Gastroesophageal sphincter (tissue), 4 donors: Measurements from ENCODE around the gene MR1. TPM values are rescaled to one million over a fixed set of nuclear protein-coding genes. Genes with fewer than 3 reads are reported as not detected.

Experiments
- ATAC-seq: fragments of 150-250 bp; one replicate; pipeline ENCODE4 v1.9.1; 2016; ENCODE audit warnings: mild to moderate bottlenecking, moderate library complexity
- H3K27ac ChIP-seq, 4 donors: fragments of 200-600 bp; sonication (generic) in 3 of 4; 1 replicate in 3 of 4; 2 replicates in 1 of 4; pipeline ENCODE4 v1.5.1; 2016 to 2019
- H3K27me3 ChIP-seq: fragments of 200-600 bp; sonication (generic); one replicate; pipeline ENCODE4 v1.5.1; 2019
- H3K36me3 ChIP-seq, 2 donors: fragments of 200-600 bp; sonication (generic); one replicate each; pipeline ENCODE4 v1.5.1; 2019; ENCODE audit warnings: control low read depth in 1 of 2
- H3K4me1 ChIP-seq, 3 donors: fragments of 200-600 bp; sonication (generic); 1 replicate in 2 of 3; 2 replicates in 1 of 3; pipeline ENCODE4 v1.5.1; 2016 to 2019; ENCODE audit warnings: control low read depth in 2 of 3
- H3K4me3 ChIP-seq, 2 donors: fragments of 200-600 bp; sonication (generic); one replicate each; pipeline ENCODE4 v1.5.1; 2019; ENCODE audit warnings: mild to moderate bottlenecking in 1 of 2, moderate library complexity in 1 of 2
- H3K9me3 ChIP-seq, 3 donors: fragments of 200-600 bp; sonication (generic); one replicate each; pipeline ENCODE4 v1.5.1; 2017 to 2019; ENCODE audit warnings: control low read depth in 2 of 3
- EP300 ChIP-seq: sonication (generic); formaldehyde crosslinking; IDR thresholded peaks from one replicate; pipeline ENCODE4 v1.6.1; 2017; ENCODE audit warnings: antibody characterized with exemption, mild to moderate bottlenecking
- POLR2A ChIP-seq, 2 donors: fragments of 450-650 bp; IDR thresholded peaks; one replicate each; pipeline ENCODE4 v1.6.1; 2017; ENCODE audit warnings: antibody characterized with exemption in 2 of 2, mild to moderate bottlenecking in 2 of 2, moderate library complexity in 1 of 2
- POLR2AphosphoS5 ChIP-seq: sonication (generic); formaldehyde crosslinking; IDR thresholded peaks from one replicate; pipeline ENCODE4 v1.6.1; 2017; ENCODE audit warnings: antibody characterized with exemption
- WGBS, 2 donors: methylation state at CpG; one replicate each; pipeline ENCODE4 v1.1.5; 2018; ENCODE audit warnings: low coverage in 1 of 2; 5-methylcytosine and 5-hydroxymethylcytosine counted together
- total RNA-seq, 4 donors: library from RNA; depleted of rRNA; stranded (reverse); fragments of >200 nt; gene quantifications; one replicate each; pipeline ENCODE4 v1.1.0, GENCODE V29; 2016
- TF ChIP-seq, protein P1 (sequence below), 4 experiments: fragments of 200-600 bp in 2 of 4; fragments of 450-650 bp in 2 of 4; sonication (generic) in 1 of 4; IDR thresholded peaks; one replicate each; pipeline ENCODE4 v1.5.1; 2017 to 2019; ENCODE audit warnings: antibody characterized with exemption in 4 of 4, mild to moderate bottlenecking in 2 of 4, moderate library complexity in 2 of 4

Gene MR1
- total RNA-seq, result 10 to 100 TPM; 15.3 to 19.8 (median 18.2) TPM

DNA sequence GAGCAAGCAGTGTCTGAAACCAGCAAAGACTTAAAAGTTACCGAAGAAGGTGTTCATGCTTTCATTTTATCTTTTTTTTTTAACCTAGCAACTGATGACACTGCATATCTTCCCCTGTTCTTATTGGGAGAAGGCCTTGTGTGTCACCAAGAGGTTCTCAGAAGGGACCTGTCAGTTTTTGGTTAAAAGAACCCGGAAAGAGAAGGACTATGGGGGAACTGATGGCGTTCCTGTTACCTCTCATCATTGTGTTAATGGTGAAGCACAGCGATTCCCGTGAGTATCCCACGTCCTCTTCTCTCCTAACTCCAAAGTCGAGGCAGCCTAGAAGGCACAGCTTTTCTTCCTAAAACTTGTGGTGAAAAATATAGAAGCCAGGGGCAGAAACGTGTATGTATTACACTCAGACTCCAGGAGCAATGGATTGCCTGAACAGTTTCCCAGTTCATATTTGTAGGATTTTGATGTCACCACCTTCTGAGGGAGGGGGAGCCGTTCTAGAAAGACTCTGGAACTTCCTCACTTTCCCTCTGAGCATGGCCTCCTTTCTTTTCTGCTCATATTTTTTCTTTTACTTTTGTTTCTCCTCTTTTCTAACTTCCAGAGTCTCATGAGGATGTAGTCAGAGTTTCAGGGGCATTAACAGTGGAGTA lies at the start of gene MR1:
Gene MR1 (plus strand): TSS at position 185 of the 653 bp plus-strand sequence. CDS start 25 bp downstream, at position 210.
- Histone ChIP-seq H3K36me3 (peaks cover 0 to 2% of the 10 kb centered on the region in 2 donors), H3K9me3 (no peaks in the 10 kb centered on the region), H3K4me1 (peaks cover 6 to 42% (median 10%) of the 10 kb centered on the region in 3 donors), H3K27ac (peak within 1 kb of the TSS; percentile 89 to 100 (median 90)), H3K4me3 (peak within 1 kb of the TSS; percentile 58 to 98), H3K27me3 (no peaks in the 10 kb centered on the region)
- ATAC-seq, result peak; percentile 94
- WGBS, 2 donors, result 1 to 2% methylated on average over 5 to 9 of the region's 9 CpGs
- TF ChIP-seq POLR2A (IDR thresholded peaks at IDR 0.05) (peak; percentile 45 to 51), EP300 (no peak), POLR2AphosphoS5 (peak; percentile 89)
- TF ChIP-seq, protein P1, sequence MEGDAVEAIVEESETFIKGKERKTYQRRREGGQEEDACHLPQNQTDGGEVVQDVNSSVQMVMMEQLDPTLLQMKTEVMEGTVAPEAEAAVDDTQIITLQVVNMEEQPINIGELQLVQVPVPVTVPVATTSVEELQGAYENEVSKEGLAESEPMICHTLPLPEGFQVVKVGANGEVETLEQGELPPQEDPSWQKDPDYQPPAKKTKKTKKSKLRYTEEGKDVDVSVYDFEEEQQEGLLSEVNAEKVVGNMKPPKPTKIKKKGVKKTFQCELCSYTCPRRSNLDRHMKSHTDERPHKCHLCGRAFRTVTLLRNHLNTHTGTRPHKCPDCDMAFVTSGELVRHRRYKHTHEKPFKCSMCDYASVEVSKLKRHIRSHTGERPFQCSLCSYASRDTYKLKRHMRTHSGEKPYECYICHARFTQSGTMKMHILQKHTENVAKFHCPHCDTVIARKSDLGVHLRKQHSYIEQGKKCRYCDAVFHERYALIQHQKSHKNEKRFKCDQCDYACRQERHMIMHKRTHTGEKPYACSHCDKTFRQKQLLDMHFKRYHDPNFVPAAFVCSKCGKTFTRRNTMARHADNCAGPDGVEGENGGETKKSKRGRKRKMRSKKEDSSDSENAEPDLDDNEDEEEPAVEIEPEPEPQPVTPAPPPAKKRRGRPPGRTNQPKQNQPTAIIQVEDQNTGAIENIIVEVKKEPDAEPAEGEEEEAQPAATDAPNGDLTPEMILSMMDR (IDR thresholded peaks at IDR 0.05), result no peak

DNA sequence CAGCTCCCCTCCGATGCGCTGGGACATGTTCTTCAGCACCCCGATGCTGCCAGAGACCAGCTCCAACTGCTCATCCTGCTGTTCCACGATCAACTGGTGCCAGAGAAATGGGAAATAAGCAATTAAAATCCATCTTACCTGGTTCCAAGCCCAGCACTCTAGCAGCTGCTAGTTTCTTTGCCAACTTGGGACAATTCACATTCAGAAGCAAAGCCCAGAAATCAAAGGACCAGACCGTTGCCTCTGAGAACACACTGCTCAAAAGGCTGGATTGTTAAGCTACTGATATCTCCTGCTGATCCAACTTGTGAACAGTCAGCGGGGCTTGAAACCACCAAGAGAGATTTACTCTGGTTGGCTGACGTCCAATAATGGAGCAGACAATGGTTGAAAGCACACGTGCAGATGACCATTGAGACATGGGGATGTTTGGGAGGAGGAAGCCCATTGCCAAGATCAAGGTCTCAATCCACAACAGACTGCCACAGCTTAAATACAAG lies 45.5 kb upstream of the MR1 start:
- Histone ChIP-seq H3K27ac (no peak overlapping the region), H3K4me3 (no peak overlapping the region), H3K27me3 (no peaks in the 10 kb centered on the region), H3K36me3 (peaks cover 0 to 90% of the 10 kb centered on the region in 2 donors), H3K4me1 (no peaks in the 10 kb centered on the region), H3K9me3 (no peaks in the 10 kb centered on the region)
- ATAC-seq, result no peak
- 50 to 51% methylated on average over 1 to 2 of the region's 8 CpGs for WGBS, 2 donors
- no peak for TF ChIP-seq POLR2A (IDR thresholded peaks at IDR 0.05)
- no peak for TF ChIP-seq EP300
- TF ChIP-seq, protein P1 (IDR thresholded peaks at IDR 0.05), result no peak
- no peak for TF ChIP-seq POLR2AphosphoS5

DNA sequence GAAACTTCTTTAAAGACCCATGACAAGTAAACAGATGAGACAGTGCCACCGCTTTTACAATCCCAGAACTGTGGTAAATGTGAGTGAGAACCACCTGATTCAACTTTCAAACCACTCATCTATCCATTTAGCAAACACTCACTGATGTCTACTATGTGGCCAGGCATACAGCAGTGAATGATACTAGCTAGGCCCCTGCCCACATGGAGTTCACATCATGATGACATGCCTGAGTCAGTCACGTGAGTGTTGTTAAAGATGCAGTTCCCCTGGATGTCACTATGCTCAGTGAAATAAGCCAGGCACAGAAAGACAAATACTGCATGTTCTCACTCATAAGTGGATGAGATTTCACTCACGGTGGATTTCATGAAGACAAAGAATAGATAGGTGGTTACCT lies 39.5 kb upstream of the MR1 start:
- no peak overlapping the region for H3K4me3 ChIP-seq
- TF ChIP-seq POLR2A (IDR thresholded peaks at IDR 0.05) (no peak), POLR2AphosphoS5 (no peak), EP300 (no peak)
- TF ChIP-seq, protein P1 (IDR thresholded peaks at IDR 0.05), result no peak
- no peak overlapping the region for H3K27ac ChIP-seq
- no peak for ATAC-seq
- 58 to 80% methylated on average over 3 of the region's 3 CpGs for WGBS, 2 donors
- H3K9me3 ChIP-seq, result no peaks in the 10 kb centered on the region
- H3K36me3 ChIP-seq, result peaks cover 0 to 44% of the 10 kb centered on the region in 2 donors
- no peaks in the 10 kb centered on the region for H3K27me3 ChIP-seq
- no peaks in the 10 kb centered on the region for H3K4me1 ChIP-seq

DNA sequence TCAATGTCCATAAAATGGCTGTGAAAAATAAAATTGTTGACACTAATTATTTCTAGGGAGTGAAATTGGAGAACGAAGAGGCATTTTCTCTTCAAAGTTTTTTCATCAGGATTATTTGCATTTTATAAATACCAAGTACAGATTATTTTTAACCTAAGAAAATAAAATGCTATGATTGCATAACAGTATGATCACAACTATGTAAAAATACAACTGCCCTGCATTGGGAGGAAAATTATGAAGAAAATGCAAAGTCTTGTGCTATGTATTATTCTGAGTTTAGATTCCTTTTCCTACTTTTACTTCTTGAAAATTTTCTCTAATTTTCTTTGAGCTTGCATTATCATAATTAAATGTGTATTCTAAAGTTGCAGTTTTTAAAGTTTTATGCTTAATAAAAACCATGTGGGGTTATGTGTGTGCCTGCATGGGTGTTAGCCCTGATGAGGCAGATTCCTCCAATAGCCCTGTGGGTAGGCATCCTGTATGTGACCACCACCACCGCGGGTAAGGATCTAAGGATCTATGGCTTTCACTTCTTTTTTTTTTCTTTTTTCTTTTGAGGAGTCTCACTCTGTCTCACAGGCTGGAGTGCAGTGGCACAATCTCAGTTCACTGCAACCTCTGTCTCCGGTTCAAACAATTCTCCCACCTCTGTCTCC lies 35.8 kb upstream of the MR1 start:
- Histone ChIP-seq H3K27me3 (no peaks in the 10 kb centered on the region), H3K4me1 (no peaks in the 10 kb centered on the region), H3K4me3 (no peak overlapping the region), H3K9me3 (no peaks in the 10 kb centered on the region), H3K27ac (no peak overlapping the region), H3K36me3 (peaks cover 0 to 33% of the 10 kb centered on the region in 2 donors)
- TF ChIP-seq POLR2AphosphoS5 (no peak), EP300 (no peak), POLR2A (IDR thresholded peaks at IDR 0.05) (no peak)
- TF ChIP-seq, protein P1 (IDR thresholded peaks at IDR 0.05), result no peak
- no peak for ATAC-seq
- 75 to 81% methylated on average over 4 of the region's 4 CpGs for WGBS, 2 donors
